ENCODE data around the gene N4BP3.

GRCh38 chr5:178106086-178106485 is 7.2 kb upstream of the N4BP3 start:
- TF ChIP-seq, protein P1, sequence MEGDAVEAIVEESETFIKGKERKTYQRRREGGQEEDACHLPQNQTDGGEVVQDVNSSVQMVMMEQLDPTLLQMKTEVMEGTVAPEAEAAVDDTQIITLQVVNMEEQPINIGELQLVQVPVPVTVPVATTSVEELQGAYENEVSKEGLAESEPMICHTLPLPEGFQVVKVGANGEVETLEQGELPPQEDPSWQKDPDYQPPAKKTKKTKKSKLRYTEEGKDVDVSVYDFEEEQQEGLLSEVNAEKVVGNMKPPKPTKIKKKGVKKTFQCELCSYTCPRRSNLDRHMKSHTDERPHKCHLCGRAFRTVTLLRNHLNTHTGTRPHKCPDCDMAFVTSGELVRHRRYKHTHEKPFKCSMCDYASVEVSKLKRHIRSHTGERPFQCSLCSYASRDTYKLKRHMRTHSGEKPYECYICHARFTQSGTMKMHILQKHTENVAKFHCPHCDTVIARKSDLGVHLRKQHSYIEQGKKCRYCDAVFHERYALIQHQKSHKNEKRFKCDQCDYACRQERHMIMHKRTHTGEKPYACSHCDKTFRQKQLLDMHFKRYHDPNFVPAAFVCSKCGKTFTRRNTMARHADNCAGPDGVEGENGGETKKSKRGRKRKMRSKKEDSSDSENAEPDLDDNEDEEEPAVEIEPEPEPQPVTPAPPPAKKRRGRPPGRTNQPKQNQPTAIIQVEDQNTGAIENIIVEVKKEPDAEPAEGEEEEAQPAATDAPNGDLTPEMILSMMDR (IDR thresholded peaks at IDR 0.05), result no peak
- no peak for TF ChIP-seq POLR2A (IDR thresholded peaks at IDR 0.05)
- no peak for TF ChIP-seq POLR2AphosphoS5 (IDR thresholded peaks at IDR 0.05)

All from upper lobe of left lung (tissue), 4 donors.